H1 (cell line): Measurements from ENCODE around the gene CCBE1. TPM values are rescaled to one million over a fixed set of nuclear protein-coding genes. Genes with fewer than 3 reads are reported as not detected.

Experiments
- CTCF ChIA-PET: fragments of 300-600 bp; sonication (Branson Sonifier 250); formaldehyde crosslinking; loops from one replicate; lab custom pipeline; 2021; ENCODE audit not compliant: partially characterized antibody; lab: Charles Lee
- POLR2A ChIA-PET: fragments of 300-600 bp; sonication (Branson Sonifier 250); formaldehyde crosslinking; loops from one replicate; lab custom pipeline; 2021; ENCODE audit warnings: inconsistent platforms; ENCODE audit not compliant: partially characterized antibody; lab: Charles Lee
- DNase-seq, 2 experiments: peaks; one replicate each; pipeline versions ENCODE4 v3.0.0 to v3.0.0-alpha.2; 2010 to 2022; ENCODE audit warnings: low spot score in 2 of 2, low read depth in 1 of 2, mixed read lengths in 1 of 2
- FAIRE-seq: peaks from 2 replicates; lab custom pipeline; 2011; peaks lifted over from hg19 to GRCh38; lab: Jason Lieb, UNC
- H2AFZ ChIP-seq: 2 replicates; pipeline ENCODE4 v1.8.1; 2012; ENCODE audit warnings: low read length, inconsistent platforms
- H2AK5ac ChIP-seq: 2 replicates; pipeline ENCODE4 v1.6.1; 2013; ENCODE audit warnings: low read depth, low read length
- H2BK120ac ChIP-seq: replicated peaks from 2 replicates; pipeline ENCODE3; 2013; ENCODE audit warnings: low read depth, low read length, inconsistent platforms
- H2BK12ac ChIP-seq: 2 replicates; pipeline ENCODE4 v1.6.1; 2013; ENCODE audit warnings: low read depth, low read length
- H2BK15ac ChIP-seq: 2 replicates; pipeline ENCODE4 v1.6.1; 2013; ENCODE audit warnings: low read length
- H2BK20ac ChIP-seq: 2 replicates; pipeline ENCODE4 v1.6.1; 2013; ENCODE audit warnings: low read length
- H2BK5ac ChIP-seq: 2 replicates; pipeline ENCODE4 v1.6.1; 2013; ENCODE audit warnings: low read depth, low read length
- H3K14ac ChIP-seq: 2 replicates; pipeline ENCODE4 v1.6.1; 2013; ENCODE audit warnings: inconsistent platforms; ENCODE audit not compliant: insufficient read length
- H3K18ac ChIP-seq: 2 replicates; pipeline ENCODE4 v1.6.1; 2013; ENCODE audit warnings: low read length; ENCODE audit errors: extremely low read depth
- H3K23ac ChIP-seq: 2 replicates; pipeline ENCODE4 v1.6.1; 2013; ENCODE audit warnings: inconsistent platforms; ENCODE audit not compliant: insufficient read length
- H3K23me2 ChIP-seq: 2 replicates; pipeline ENCODE4 v1.6.1; 2013; ENCODE audit warnings: low read depth, low read length
- H3K27ac ChIP-seq: 2 replicates; pipeline ENCODE4 v1.6.1; 2011; ENCODE audit warnings: low read depth, low read length, inconsistent platforms
- H3K27me3 ChIP-seq, 4 experiments: replicated peaks in 1 of 4; 1 replicate in 1 of 4; 2 replicates in 3 of 4; pipeline versions ENCODE4 v1.6.1 to v1.8.1; 2011 to 2013; ENCODE audit warnings: low read length in 3 of 4, mild to moderate bottlenecking in 3 of 4, inconsistent platforms in 2 of 4, mixed read lengths in 2 of 4, moderate library complexity in 1 of 4; ENCODE audit not compliant: control insufficient read depth in 3 of 4, insufficient read depth in 3 of 4; ENCODE audit errors: extremely low read depth in 1 of 4
- H3K36me3 ChIP-seq, 4 experiments: 2 replicates each; pipeline versions ENCODE4 v1.6.1 to v1.8.1; 2011 to 2013; ENCODE audit warnings: mild to moderate bottlenecking in 4 of 4, low read length in 3 of 4, moderate library complexity in 2 of 4, control low read depth in 1 of 4, inconsistent platforms in 1 of 4; ENCODE audit not compliant: insufficient read depth in 4 of 4, control insufficient read depth in 2 of 4
- H3K4ac ChIP-seq: replicated peaks from 2 replicates; pipeline ENCODE3; 2013; ENCODE audit warnings: low read length, low read depth, mixed read lengths, inconsistent platforms; ENCODE audit not compliant: insufficient read length
- H3K4me1 ChIP-seq, 4 experiments: replicated peaks in 1 of 4; 1 replicate in 1 of 4; 2 replicates in 3 of 4; pipeline versions ENCODE4 v1.6.1 to v1.8.1; 2011 to 2013; ENCODE audit warnings: low read length in 3 of 4, inconsistent platforms in 2 of 4, mixed read lengths in 1 of 4; ENCODE audit not compliant: insufficient read depth in 4 of 4, control insufficient read depth in 3 of 4
- H3K4me2 ChIP-seq, 2 experiments: 2 replicates each; pipeline versions ENCODE4 v1.6.1 to v1.8.1; 2011 to 2013; ENCODE audit warnings: low read depth in 2 of 2, low read length in 2 of 2, control low read depth in 1 of 2, inconsistent platforms in 1 of 2, mild to moderate bottlenecking in 1 of 2; ENCODE audit not compliant: insufficient read depth in 1 of 2
- H3K4me3 ChIP-seq, 4 experiments: fragments of 200-600, 300-600 bp in 1 of 4; sonication (generic), shearing (Covaris generic), sonication (Bioruptor Twin) in 1 of 4; 2 replicates each; pipeline versions ENCODE4 v1.5.1 to v1.8.1; 2011 to 2016; ENCODE audit warnings: low read length in 4 of 4, low read depth in 3 of 4, control low read depth in 2 of 4, inconsistent platforms in 2 of 4, mild to moderate bottlenecking in 2 of 4, mixed read lengths in 1 of 4, moderate library complexity in 1 of 4; ENCODE audit not compliant: insufficient read depth in 2 of 4; ENCODE audit errors: extremely low read depth in 1 of 4
- H3K56ac ChIP-seq: replicated peaks from 2 replicates; pipeline ENCODE3; 2013; ENCODE audit warnings: low read depth, mild to moderate bottlenecking, mixed read lengths, low read length, inconsistent platforms; ENCODE audit not compliant: insufficient read length
- H3K79me1 ChIP-seq: 2 replicates; pipeline ENCODE4 v1.6.1; 2013; ENCODE audit warnings: low read depth, low read length, control low read depth
- H3K79me2 ChIP-seq, 2 experiments: 2 replicates each; pipeline versions ENCODE4 v1.6.1 to v1.8.1; 2012 to 2013; ENCODE audit warnings: low read length in 2 of 2, mild to moderate bottlenecking in 2 of 2, inconsistent platforms in 1 of 2; ENCODE audit not compliant: insufficient read depth in 2 of 2, control insufficient read depth in 1 of 2
- H3K9ac ChIP-seq, 4 experiments: replicated peaks in 1 of 4; 1 replicate in 1 of 4; 2 replicates in 3 of 4; pipeline versions ENCODE4 v1.6.1 to v1.8.1; 2011 to 2013; ENCODE audit warnings: low read depth in 3 of 4, low read length in 3 of 4, control low read depth in 2 of 4, mild to moderate bottlenecking in 2 of 4, moderate library complexity in 2 of 4, inconsistent platforms in 1 of 4; ENCODE audit errors: extremely low read depth in 1 of 4
- H3K9me3 ChIP-seq, 2 experiments: 2 replicates each; pipeline versions ENCODE4 v1.6.1 to v1.8.1; 2012 to 2013; ENCODE audit warnings: mild to moderate bottlenecking in 2 of 2, moderate library complexity in 2 of 2, control low read depth in 1 of 2, inconsistent platforms in 1 of 2, low read depth in 1 of 2, low read length in 1 of 2, mixed read lengths in 1 of 2; ENCODE audit not compliant: insufficient read depth in 2 of 2
- H4K20me1 ChIP-seq, 2 experiments: replicated peaks in 1 of 2; 2 replicates each; pipeline versions ENCODE3 to v1.8.1; 2011 to 2013; ENCODE audit warnings: inconsistent platforms in 2 of 2, low read length in 2 of 2, mild to moderate bottlenecking in 1 of 2; ENCODE audit not compliant: insufficient read depth in 2 of 2, control insufficient read depth in 1 of 2
- H4K5ac ChIP-seq: 2 replicates; pipeline ENCODE4 v1.6.1; 2013; ENCODE audit warnings: low read length, low read depth, mixed read lengths, inconsistent platforms; ENCODE audit not compliant: insufficient read length
- H4K8ac ChIP-seq: 2 replicates; pipeline ENCODE4 v1.8.0; 2013; ENCODE audit warnings: mild to moderate bottlenecking, moderate library complexity, low read length, inconsistent platforms; ENCODE audit not compliant: insufficient read depth; ENCODE audit errors: extremely low read depth
- H4K91ac ChIP-seq: replicated peaks from 2 replicates; pipeline ENCODE3; 2013; ENCODE audit warnings: low read length, mixed read lengths, inconsistent platforms; ENCODE audit not compliant: insufficient read length
- CEBPB ChIP-seq: IDR thresholded peaks from 2 replicates; pipeline ENCODE4 v1.6.1; 2012; ENCODE audit warnings: low read depth, low read length
- CHD2 ChIP-seq: IDR thresholded peaks from 2 replicates; pipeline ENCODE4 v1.6.1; 2012; ENCODE audit warnings: low read length, improper control_type of control experiment
- RFX5 ChIP-seq: IDR thresholded peaks from 2 replicates; pipeline ENCODE4 v1.6.1; 2011; ENCODE audit warnings: low read depth, low read length, improper control_type of control experiment, borderline replicate concordance
- WGBS, 2 experiments: shearing (Covaris generic) in 1 of 2; methylation state at CpG; one replicate each; pipeline versions ENCODE4 v1.1.6 to v1.1.7; 2013 to 2015; ENCODE audit warnings: low lambda C conversion rate in 2 of 2, mixed read lengths in 2 of 2, inconsistent platforms in 1 of 2, low coverage in 1 of 2, missing lambda C conversion rate in 1 of 2; ENCODE audit not compliant: insufficient replicate concordance in 2 of 2, insufficient coverage in 1 of 2, insufficient read length in 1 of 2; ENCODE audit errors: extremely low coverage in 1 of 2, missing lambda C conversion rate in 1 of 2; 5-methylcytosine and 5-hydroxymethylcytosine counted together
- polyA plus RNA-seq, 7 experiments: library from polyadenylated mRNA; depleted of rRNA in 3 of 7; stranded (reverse) in 5 of 7; unstranded in 2 of 7; fragments of >200 nt in 5 of 7; fragments of 200-250 nt in 2 of 7; gene quantifications; 1 replicate in 5 of 7; 2 replicates in 1 of 7; 4 replicates in 1 of 7; pipeline versions ENCODE4 v1.2.1 to v1.2.3, GENCODE V29; 2011 to 2013; ENCODE audit warnings: missing spikeins in 2 of 7, mixed read lengths in 2 of 7
- total RNA-seq: library from RNA; stranded (reverse); fragmentation: NEBNext Ultra II Directional; extraction: Animal tissue kit (Norgen Biotek cat#: 25700); gene quantifications from 2 replicates; pipeline ENCODE4 v1.2.1, GENCODE V29; 2021

Gene CCBE1
- total and polyA plus RNA-seq, 2 of the 8 experiments (the other 6 are each of a cell fraction or from before 2014, with no cell fraction given): 2.1 to 2.6 TPM

- H3K14ac ChIP-seq: no peak overlapping the region
- DNase-seq: no peak
- CTCF ChIA-PET: interaction anchor here (0.5 to 1.3 kb wide), 4 partner anchors 12 to 177 kb away, joined by 3 to 4 read pairs (median 3); partner anchors contain the start of gene CCBE1
- no peak overlapping the region for H3K56ac ChIP-seq
- POLR2A ChIA-PET: no interaction called here
- no peaks in the 10 kb centered on the region for H3K4me1 ChIP-seq
- H3K4me3 ChIP-seq: no peak overlapping the region
- H4K5ac ChIP-seq: no peak overlapping the region
- no peaks in the 10 kb centered on the region for H3K9me3 ChIP-seq
- H2BK15ac ChIP-seq: no peak overlapping the region
- no peak overlapping the region for H3K9ac ChIP-seq
- H4K91ac ChIP-seq: no peak overlapping the region
- H2AK5ac ChIP-seq: no peak overlapping the region
- no peak overlapping the region for H2BK5ac ChIP-seq
- no peak overlapping the region for H2BK120ac ChIP-seq
- TF ChIP-seq CHD2: no peak
- no peak for TF ChIP-seq RFX5
- TF ChIP-seq CEBPB: no peak
- TF ChIP-seq, all 59 proteins: peak for 0
- FAIRE-seq: no peak
- Histone ChIP-seq H3K4ac (no peak overlapping the region), H3K18ac (no peak overlapping the region), H4K20me1 (no peaks in the 10 kb centered on the region), H3K79me2 (no peaks in the 10 kb centered on the region), H2BK12ac (no peak overlapping the region), H4K8ac (no peak overlapping the region), H3K4me2 (no peak overlapping the region), H3K23me2 (no peaks in the 10 kb centered on the region), H2BK20ac (no peak overlapping the region), H3K27ac (no peak overlapping the region), H2AFZ (no peak overlapping the region), H3K23ac (no peak overlapping the region), H3K27me3 (no peaks in the 10 kb centered on the region), H3K79me1 (no peaks in the 10 kb centered on the region), H3K36me3 (no peaks in the 10 kb centered on the region)
- WGBS, 2 experiments: 93% methylated on average over 7 of the region's 7 CpGs; no CpG with 5 or more reads in 1 of the 2 experiments
These were observed 117.7 kb downstream of the CCBE1 start for GRCh38 chr18:59579509-59579908.
